Measurements from ENCODE around the gene ST6GALNAC4.

Gene ST6GALNAC4

GRCh38 chr9:127887792-127888191, 29.0 kb downstream of the ST6GALNAC4 start:
- Histone ChIP-seq H3K27ac (ENCODE audit: low read depth, low read length) (no peak overlapping the region), H3K4me1 (ENCODE audit: control insufficient read depth, low read length) (peaks cover 8% of the 10 kb centered on the region), H3F3A (ENCODE audit: control insufficient read depth, insufficient read depth) (peaks cover 3% of the 10 kb centered on the region; the same call in 1 of the 2 replicates), H3K36me3 (ENCODE audit: control insufficient read depth, low read length) (peaks cover 40% of the 10 kb centered on the region), H4K20me1 (ENCODE audit: control insufficient read depth, insufficient read depth, low read depth, low read length) (no peaks in the 10 kb centered on the region), H3K4me3 (ENCODE audit: low read length) (no peak overlapping the region), H3K4me2 (ENCODE audit: low read length) (no peak overlapping the region), H3K9me2 (replicated peaks; ENCODE audit: control insufficient read depth, low read length) (no peaks in the 10 kb centered on the region), H3K9me3 (ENCODE audit: control insufficient read depth, insufficient read depth, low read length) (no peaks in the 10 kb centered on the region), H3K79me2 (ENCODE audit: control insufficient read depth, low read length) (no peaks in the 10 kb centered on the region), H3K27me3 (ENCODE audit: control insufficient read depth, low read length) (no peaks in the 10 kb centered on the region)
- TF ChIP-seq EZH2phosphoT487 (IDR thresholded peaks at IDR 0.05; ENCODE audit: borderline replicate concordance, low read length) = no peak
- TF ChIP-seq CTCF (IDR thresholded peaks at IDR 0.05; ENCODE audit: low read depth, low read length, poor library complexity, severe bottlenecking) = no peak

GRCh38 chr9:127886401-127886972, 30.4 kb downstream of the ST6GALNAC4 start:
- Histone ChIP-seq H4K20me1 (ENCODE audit: control insufficient read depth, insufficient read depth, low read depth, low read length) (no peaks in the 10 kb centered on the region), H3K4me1 (ENCODE audit: control insufficient read depth, low read length) (peaks cover 13% of the 10 kb centered on the region), H3K27ac (ENCODE audit: low read depth, low read length) (no peak overlapping the region), H3K4me3 (ENCODE audit: low read length) (no peak overlapping the region), H3K4me2 (ENCODE audit: low read length) (no peak overlapping the region), H3K36me3 (ENCODE audit: control insufficient read depth, low read length) (peaks cover 34% of the 10 kb centered on the region), H3K9me2 (replicated peaks; ENCODE audit: control insufficient read depth, low read length) (no peaks in the 10 kb centered on the region), H3K79me2 (ENCODE audit: control insufficient read depth, low read length) (no peaks in the 10 kb centered on the region), H3F3A (ENCODE audit: control insufficient read depth, insufficient read depth) (peaks cover 6% of the 10 kb centered on the region), H3K9me3 (ENCODE audit: control insufficient read depth, insufficient read depth, low read length) (no peaks in the 10 kb centered on the region), H3K27me3 (ENCODE audit: control insufficient read depth, low read length) (no peaks in the 10 kb centered on the region)
- TF ChIP-seq CTCF (IDR thresholded peaks at IDR 0.05; ENCODE audit: low read depth, low read length, poor library complexity, severe bottlenecking) = no peak
- TF ChIP-seq EZH2phosphoT487 (IDR thresholded peaks at IDR 0.05; ENCODE audit: borderline replicate concordance, low read length) = no peak

- no peak for TF ChIP-seq EZH2phosphoT487 (IDR thresholded peaks at IDR 0.05; ENCODE audit: borderline replicate concordance, low read length)
- H3K79me2 ChIP-seq (ENCODE audit: control insufficient read depth, low read length) = no peaks in the 10 kb centered on the region
- no peaks in the 10 kb centered on the region for H4K20me1 ChIP-seq (ENCODE audit: control insufficient read depth, insufficient read depth, low read depth, low read length)
- H3K27ac ChIP-seq (ENCODE audit: low read depth, low read length) = no peak overlapping the region
- no peaks in the 10 kb centered on the region for H3K9me2 ChIP-seq (replicated peaks; ENCODE audit: control insufficient read depth, low read length)
- H3F3A ChIP-seq (ENCODE audit: control insufficient read depth, insufficient read depth) = peaks cover 11% of the 10 kb centered on the region
- no peak overlapping the region for H3K4me2 ChIP-seq (ENCODE audit: low read length)
- H3K4me1 ChIP-seq (ENCODE audit: control insufficient read depth, low read length) = peaks cover 13% of the 10 kb centered on the region
- no peak overlapping the region for H3K4me3 ChIP-seq (ENCODE audit: low read length)
- no peaks in the 10 kb centered on the region for H3K9me3 ChIP-seq (ENCODE audit: control insufficient read depth, insufficient read depth, low read length)
- peaks cover 30% of the 10 kb centered on the region for H3K36me3 ChIP-seq (ENCODE audit: control insufficient read depth, low read length)
- no peaks in the 10 kb centered on the region for H3K27me3 ChIP-seq (ENCODE audit: control insufficient read depth, low read length)
Observed at GRCh38 chr9:127885508-127886281, 31.1 kb downstream of the ST6GALNAC4 start.

GRCh38 chr9:127884976-127885490, 31.8 kb downstream of the ST6GALNAC4 start:
- H3K4me2 ChIP-seq (ENCODE audit: low read length) = no peak overlapping the region
- H3K9me2 ChIP-seq (replicated peaks; ENCODE audit: control insufficient read depth, low read length) = no peaks in the 10 kb centered on the region
- peaks cover 18% of the 10 kb centered on the region for H3K4me1 ChIP-seq (ENCODE audit: control insufficient read depth, low read length)
- H3K4me3 ChIP-seq (ENCODE audit: low read length) = no peak overlapping the region
- no peaks in the 10 kb centered on the region for H3K9me3 ChIP-seq (ENCODE audit: control insufficient read depth, insufficient read depth, low read length)
- H4K20me1 ChIP-seq (ENCODE audit: control insufficient read depth, insufficient read depth, low read depth, low read length) = no peaks in the 10 kb centered on the region
- TF ChIP-seq CTCF (IDR thresholded peaks at IDR 0.05; ENCODE audit: low read depth, low read length, poor library complexity, severe bottlenecking) (no peak), EZH2phosphoT487 (IDR thresholded peaks at IDR 0.05; ENCODE audit: borderline replicate concordance, low read length) (no peak)
- H3K79me2 ChIP-seq (ENCODE audit: control insufficient read depth, low read length) = no peaks in the 10 kb centered on the region
- H3K36me3 ChIP-seq (ENCODE audit: control insufficient read depth, low read length) = peaks cover 23% of the 10 kb centered on the region
- H3K27me3 ChIP-seq (ENCODE audit: control insufficient read depth, low read length) = no peaks in the 10 kb centered on the region
- no peak overlapping the region for H3K27ac ChIP-seq (ENCODE audit: low read depth, low read length)
- peaks cover 12% of the 10 kb centered on the region for H3F3A ChIP-seq (ENCODE audit: control insufficient read depth, insufficient read depth)

Data from DOHH2 (cell line).